B cell (primary cell): ENCODE data around the gene SPTBN1. TPM values are rescaled to one million over a fixed set of nuclear protein-coding genes. Genes with fewer than 3 reads are reported as not detected.

Experiments
- ATAC-seq: fragments of 200-7000 bp; cut with Tn5 transposase; one replicate; pipeline ENCODE4 v1.10.0; 2021; ENCODE audit warnings: low read depth, mild to moderate bottlenecking, moderate number of reproducible peaks, moderate library complexity
- CTCF ChIA-PET: fragments of 350-600 bp; sonication (Branson Sonifier 250); formaldehyde crosslinking; loops from one replicate; lab custom pipeline; 2021; ENCODE audit warnings: antibody characterized with exemption, inconsistent platforms; lab: Charles Lee
- POLR2A ChIA-PET: fragments of 350-600 bp; sonication (Branson Sonifier 250); formaldehyde crosslinking; loops from one replicate; lab custom pipeline; 2021; ENCODE audit warnings: antibody characterized with exemption; lab: Charles Lee
- DNase-seq: peaks from one replicate; pipeline ENCODE4 v3.0.0; 2013
- H2AFZ ChIP-seq: 2 replicates; pipeline ENCODE4 v1.6.1; 2012; ENCODE audit warnings: mild to moderate bottlenecking, low read depth, low read length; ENCODE audit not compliant: insufficient read depth, poor library complexity, severe bottlenecking
- H3K27ac ChIP-seq, 2 donors: 1 replicate in 1 of 2; 2 replicates in 1 of 2; pipeline ENCODE4 v1.5.1; 2012 to 2013; ENCODE audit warnings: low read length in 2 of 2, mild to moderate bottlenecking in 2 of 2, moderate library complexity in 1 of 2
- H3K27me3 ChIP-seq, 4 experiments: fragments of 200-600 bp in 1 of 4; sonication (generic) in 1 of 4; replicated peaks in 1 of 4; 1 replicate in 2 of 4; 2 replicates in 2 of 4; pipeline versions ENCODE4 v1.6.1 to v1.7.0; 2013 to 2016; ENCODE audit warnings: low read length in 3 of 4, mild to moderate bottlenecking in 2 of 4, mixed read lengths in 1 of 4, moderate library complexity in 1 of 4; ENCODE audit not compliant: insufficient read depth in 4 of 4, control insufficient read depth in 3 of 4; ENCODE audit errors: control extremely low read depth in 1 of 4
- H3K36me3 ChIP-seq, 2 experiments: replicated peaks in 1 of 2; 1 replicate in 1 of 2; 2 replicates in 1 of 2; pipeline versions ENCODE4 v1.6.1 to v1.7.1; 2013; ENCODE audit warnings: low read length in 1 of 2; ENCODE audit not compliant: insufficient read depth in 2 of 2, control insufficient read depth in 1 of 2; ENCODE audit errors: control extremely low read depth in 1 of 2, extremely low read depth in 1 of 2
- H3K4me1 ChIP-seq, 2 donors: fragments of 200-600 bp in 1 of 2; sonication (generic) in 1 of 2; 1 replicate in 1 of 2; 2 replicates in 1 of 2; pipeline versions ENCODE4 v1.5.1 to v1.6.1; 2013 to 2017; ENCODE audit warnings: low read length in 2 of 2; ENCODE audit not compliant: control insufficient read depth in 2 of 2, insufficient read depth in 2 of 2
- H3K4me2 ChIP-seq: replicated peaks from 2 replicates; pipeline ENCODE3; 2012; ENCODE audit warnings: mild to moderate bottlenecking, low read depth, low read length; ENCODE audit not compliant: poor library complexity, severe bottlenecking
- H3K4me3 ChIP-seq, 5 experiments: fragments of 200-600 bp in 1 of 5; sonication (generic) in 1 of 5; 1 replicate in 3 of 5; 2 replicates in 2 of 5; pipeline versions ENCODE4 v1.5.1 to v1.7.0; 2011 to 2016; ENCODE audit warnings: low read length in 4 of 5, mild to moderate bottlenecking in 4 of 5, low read depth in 2 of 5, control low read depth in 1 of 5, moderate library complexity in 1 of 5; ENCODE audit not compliant: insufficient read depth in 1 of 5; ENCODE audit errors: control extremely low read depth in 1 of 5, extremely low read depth in 1 of 5
- H3K79me2 ChIP-seq: fragments of 200-600 bp; sonication (generic); one replicate; pipeline ENCODE4 v1.6.0; 2016; ENCODE audit warnings: low read length; ENCODE audit not compliant: control insufficient read depth, insufficient read depth
- H3K9ac ChIP-seq: fragments of 200-600 bp; sonication (generic); 2 replicates; pipeline ENCODE4 v1.6.1; 2017; ENCODE audit warnings: mild to moderate bottlenecking, low read length, moderate library complexity
- H3K9me3 ChIP-seq, 3 donors: one replicate each; pipeline versions ENCODE4 v1.6.1 to v1.7.1; 2013; ENCODE audit warnings: low read length in 2 of 3; ENCODE audit not compliant: control insufficient read depth in 2 of 3, insufficient read depth in 1 of 3; ENCODE audit errors: control extremely low read depth in 1 of 3
- H4K20me1 ChIP-seq: 2 replicates; pipeline ENCODE4 v1.6.0; 2012; ENCODE audit warnings: mild to moderate bottlenecking, low read length; ENCODE audit not compliant: insufficient read depth, control insufficient read depth, poor library complexity, severe bottlenecking
- H3K27ac Mint-ChIP-seq: one replicate; pipeline ENCODE4 v1.8.0; 2021; ENCODE audit warnings: mixed read lengths
- H3K27me3 Mint-ChIP-seq: one replicate; pipeline ENCODE4 v1.8.0; 2021; ENCODE audit warnings: mixed read lengths
- H3K4me1 Mint-ChIP-seq: one replicate; pipeline ENCODE4 v1.8.0; 2021; ENCODE audit warnings: mixed read lengths
- H3K4me3 Mint-ChIP-seq: one replicate; pipeline ENCODE4 v1.8.0; 2021; ENCODE audit warnings: mixed read lengths
- H3K9me3 Mint-ChIP-seq: one replicate; pipeline ENCODE4 v1.8.0; 2022; ENCODE audit warnings: mixed read lengths; ENCODE audit not compliant: insufficient read depth
- EZH2 ChIP-seq: IDR thresholded peaks from 2 replicates; pipeline ENCODE4 v1.6.1; 2012; ENCODE audit warnings: borderline replicate concordance, low read depth, mild to moderate bottlenecking, moderate library complexity, low read length; ENCODE audit not compliant: insufficient read depth, poor library complexity, severe bottlenecking
- WGBS: methylation state at CpG from one replicate; pipeline ENCODE4 v1.1.5; 2013; ENCODE audit warnings: missing lambda C conversion rate; ENCODE audit not compliant: insufficient coverage; 5-methylcytosine and 5-hydroxymethylcytosine counted together
- intact Hi-C: fragments of 100-400 bp; cut with micrococcal nuclease; formaldehyde crosslinking; loops from one replicate; pipeline ENCODE4 v1.10.0; 2022
- polyA plus RNA-seq: library from polyadenylated mRNA; depleted of rRNA; stranded (reverse); fragments of >200 nt; gene quantifications from 2 replicates; pipeline ENCODE4 v1.2.3, GENCODE V29; 2012
- total RNA-seq, 2 donors: library from RNA; stranded (reverse); fragments of 120-200 nt in 1 of 2; gene quantifications; 1 replicate in 1 of 2; 2 replicates in 1 of 2; pipeline versions ENCODE4 v1.2.3 to v1.2.4, GENCODE V29; 2013 to 2022
- TF ChIP-seq, protein P1 (sequence below): fragments of 200-600 bp; IDR thresholded peaks from one replicate; pipeline ENCODE4 v1.8.0; 2022; ENCODE audit warnings: antibody characterized with exemption, mild to moderate bottlenecking

Gene SPTBN1
- total and polyA plus RNA-seq, 2 donors (not counting 1 experiment from before 2014, with no cell fraction given), result 43.7 to 144 TPM

DNA sequence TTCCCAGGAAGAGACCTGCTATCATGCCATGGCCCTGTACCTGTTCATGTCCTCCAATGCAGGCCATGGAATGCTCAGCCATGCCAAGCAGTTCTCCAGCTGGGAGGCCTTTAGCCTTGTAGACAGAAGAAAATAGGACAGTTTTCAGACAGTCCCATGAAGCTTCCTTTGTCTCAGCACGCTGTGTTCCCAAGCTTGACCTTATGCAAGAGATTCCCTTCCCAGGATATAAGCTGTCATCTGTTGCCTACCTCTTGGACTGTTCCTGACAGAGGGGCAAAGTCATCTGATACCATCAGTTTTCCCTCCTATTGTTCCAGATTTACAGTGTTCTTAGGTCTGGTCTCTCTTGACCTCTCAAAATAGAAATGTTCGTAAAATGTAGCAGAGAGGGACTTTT is 170.8 kb downstream of the SPTBN1 start:
- no peak for DNase-seq
- Histone ChIP-seq H3K4me1 (peaks cover 0 to 3% of the 10 kb centered on the region in 2 donors), H3K36me3 (peaks cover 9 to 95% of the 10 kb centered on the region in 2 experiments), H3K4me3 (no peak overlapping the region), H3K27me3 (no peaks in the 10 kb centered on the region), H3K9me3 (no peaks in the 10 kb centered on the region), H3K4me2 (no peak overlapping the region), H3K9ac (no peak overlapping the region), H3K27ac (no peak overlapping the region), H4K20me1 (no peaks in the 10 kb centered on the region), H2AFZ (no peak overlapping the region), H3K79me2 (peaks cover 12% of the 10 kb centered on the region)
- ChIA-PET POLR2A (interaction anchor here (0.5 kb wide), 1 partner anchor 45 kb away, joined by 3 read pairs; no protein-coding TSS in a partner anchor), CTCF (interaction anchor here (1.2 kb wide), 1 partner anchor 70 kb away, joined by 3 read pairs; no protein-coding TSS in a partner anchor)
- H3K9me3 Mint-ChIP-seq, result no peaks in the 10 kb centered on the region
- no peak for ATAC-seq
- no peak overlapping the region for H3K4me3 Mint-ChIP-seq
- H3K27me3 Mint-ChIP-seq, result no peaks in the 10 kb centered on the region
- 100% methylated on average over 1 of the region's 2 CpGs for WGBS
- intact Hi-C loops, result no loop called here
- TF ChIP-seq, protein P1, sequence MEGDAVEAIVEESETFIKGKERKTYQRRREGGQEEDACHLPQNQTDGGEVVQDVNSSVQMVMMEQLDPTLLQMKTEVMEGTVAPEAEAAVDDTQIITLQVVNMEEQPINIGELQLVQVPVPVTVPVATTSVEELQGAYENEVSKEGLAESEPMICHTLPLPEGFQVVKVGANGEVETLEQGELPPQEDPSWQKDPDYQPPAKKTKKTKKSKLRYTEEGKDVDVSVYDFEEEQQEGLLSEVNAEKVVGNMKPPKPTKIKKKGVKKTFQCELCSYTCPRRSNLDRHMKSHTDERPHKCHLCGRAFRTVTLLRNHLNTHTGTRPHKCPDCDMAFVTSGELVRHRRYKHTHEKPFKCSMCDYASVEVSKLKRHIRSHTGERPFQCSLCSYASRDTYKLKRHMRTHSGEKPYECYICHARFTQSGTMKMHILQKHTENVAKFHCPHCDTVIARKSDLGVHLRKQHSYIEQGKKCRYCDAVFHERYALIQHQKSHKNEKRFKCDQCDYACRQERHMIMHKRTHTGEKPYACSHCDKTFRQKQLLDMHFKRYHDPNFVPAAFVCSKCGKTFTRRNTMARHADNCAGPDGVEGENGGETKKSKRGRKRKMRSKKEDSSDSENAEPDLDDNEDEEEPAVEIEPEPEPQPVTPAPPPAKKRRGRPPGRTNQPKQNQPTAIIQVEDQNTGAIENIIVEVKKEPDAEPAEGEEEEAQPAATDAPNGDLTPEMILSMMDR, result no peak
- no peak for TF ChIP-seq EZH2
- H3K4me1 Mint-ChIP-seq, result peaks cover 18% of the 10 kb centered on the region
- H3K27ac Mint-ChIP-seq, result peak overlapping the region; percentile 6

DNA sequence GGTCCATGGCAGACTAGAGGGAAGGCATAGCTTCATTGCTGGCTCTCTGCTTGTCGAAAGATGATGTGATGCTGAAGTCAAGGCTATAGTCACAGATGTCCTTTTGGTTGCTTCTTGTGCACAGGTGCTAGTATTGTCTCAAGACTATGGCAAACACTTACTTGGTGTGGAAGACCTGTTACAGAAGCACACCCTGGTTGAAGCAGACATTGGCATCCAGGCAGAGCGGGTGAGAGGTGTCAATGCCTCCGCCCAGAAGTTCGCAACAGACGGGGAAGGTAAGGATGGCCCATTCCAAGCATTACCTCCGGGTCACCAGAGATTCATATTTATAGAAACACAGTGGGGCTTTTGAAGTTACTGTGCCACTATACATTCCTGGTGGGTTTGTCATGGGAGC is 171.8 kb downstream of the SPTBN1 start:
- Histone ChIP-seq H3K4me1 (peaks cover 0 to 3% of the 10 kb centered on the region in 2 donors), H3K27me3 (no peaks in the 10 kb centered on the region), H3K27ac (no peak overlapping the region), H3K4me2 (no peak overlapping the region), H3K9ac (no peak overlapping the region), H4K20me1 (no peaks in the 10 kb centered on the region), H3K9me3 (no peaks in the 10 kb centered on the region), H3K36me3 (peaks cover 2 to 92% of the 10 kb centered on the region in 2 experiments), H2AFZ (no peak overlapping the region), H3K4me3 (no peak overlapping the region), H3K79me2 (peaks cover 12% of the 10 kb centered on the region)
- POLR2A ChIA-PET, result no interaction called here
- no peak for ATAC-seq
- no peak overlapping the region for H3K4me3 Mint-ChIP-seq
- no peaks in the 10 kb centered on the region for H3K9me3 Mint-ChIP-seq
- TF ChIP-seq, protein P1, result no peak
- TF ChIP-seq EZH2, result no peak
- WGBS, result 44% methylated on average over 1 of the region's 6 CpGs
- H3K4me1 Mint-ChIP-seq, result peaks cover 23% of the 10 kb centered on the region
- intact Hi-C loops, result no loop called here
- no peaks in the 10 kb centered on the region for H3K27me3 Mint-ChIP-seq
- peak overlapping the region; percentile 79 for H3K27ac Mint-ChIP-seq
- no peak for DNase-seq
- CTCF ChIA-PET, result interaction anchor here (0.9 to 1.2 kb wide), 3 partner anchors 24 to 71 kb away, joined by 3 read pairs; no protein-coding TSS in a partner anchor
